Measurements from ENCODE around the gene PRAMEF27.
"Not testable (repeated sequence)": the region's sequence is repeated elsewhere in the genome, so short reads cannot be mapped to it uniquely, and the experiment has no call there.

PRAMEF27 gene

GRCh38 chr1:13056475-13056874 lies at the start of gene PRAMEF27:
TSS of gene PRAMEF27 (minus strand) at chr1:13056575. CDS start at chr1:13053659, 2,916 bp downstream.
- not testable (repeated sequence) for DNase-seq (ENCODE audit: low spot score)

GRCh38 chr1:13070474-13070873 lies 14.1 kb upstream of the PRAMEF27 start, which contains the start of gene PRAMEF25:
TSS of gene PRAMEF25 (plus strand) at chr1:13070774. CDS start at chr1:13073694, 2,920 bp downstream.
- DNase-seq (ENCODE audit: low spot score) = not testable (repeated sequence)

GRCh38 chr1:13019846-13020245 lies 36.5 kb downstream of the PRAMEF27 start:
- not testable (repeated sequence) for DNase-seq (ENCODE audit: low spot score)

- not testable (repeated sequence) for DNase-seq (ENCODE audit: low spot score)
Measured at GRCh38 chr1:13011932-13012331, 44.4 kb downstream of the PRAMEF27 start.

GRCh38 chr1:13009348-13009747 lies 47.0 kb downstream of the PRAMEF27 start:
- not testable (repeated sequence) for DNase-seq (ENCODE audit: low spot score)

GRCh38 chr1:13005732-13006131 lies 50.6 kb downstream of the PRAMEF27 start:
- DNase-seq (ENCODE audit: low spot score) = not testable (repeated sequence)

Measured in COLO829 (cell line).